Umbilical cord (tissue), 2 donors: Measurements from ENCODE around the gene CALML5. TPM values are rescaled to one million over a fixed set of nuclear protein-coding genes. Genes with fewer than 3 reads are reported as not detected.
"Not testable (repeated sequence)": the region's sequence is repeated elsewhere in the genome, so short reads cannot be mapped to it uniquely, and the experiment has no call there.

ENCODE experiments used
- DNase-seq: peaks from one replicate; pipeline ENCODE4 v3.0.0-alpha.2; 2015; ENCODE audit warnings: low spot score
- total RNA-seq: library from RNA; depleted of rRNA; stranded (reverse); fragments of >200 nt; gene quantifications from one replicate; pipeline ENCODE4 v1.2.3, GENCODE V29; 2014; ENCODE audit warnings: low replicate concordance; ENCODE audit not compliant: insufficient read depth

CALML5 gene
- total RNA-seq, 1 donor from 2014 or later: not detected

DNA sequence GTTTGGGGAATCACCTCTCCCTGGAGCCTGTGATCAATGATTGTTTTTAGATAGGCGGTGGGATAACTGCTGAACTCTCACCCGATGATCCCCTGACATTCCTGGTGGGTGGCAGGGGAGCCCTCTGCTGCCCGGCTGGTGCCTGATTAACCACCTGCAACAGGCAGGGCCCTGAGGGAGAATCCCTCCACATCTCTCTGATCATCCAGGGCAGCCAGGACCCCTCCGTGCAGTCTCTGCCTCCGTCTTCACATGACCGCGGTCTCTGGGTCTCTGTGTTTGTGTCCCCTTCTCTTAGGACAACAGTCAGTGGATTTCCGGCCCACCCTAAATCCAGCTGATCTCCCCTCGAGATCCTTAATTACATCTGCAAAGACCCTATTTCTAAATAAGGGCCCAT is 17.4 kb downstream of the CALML5 start:
- DNase-seq: no peak

DNA sequence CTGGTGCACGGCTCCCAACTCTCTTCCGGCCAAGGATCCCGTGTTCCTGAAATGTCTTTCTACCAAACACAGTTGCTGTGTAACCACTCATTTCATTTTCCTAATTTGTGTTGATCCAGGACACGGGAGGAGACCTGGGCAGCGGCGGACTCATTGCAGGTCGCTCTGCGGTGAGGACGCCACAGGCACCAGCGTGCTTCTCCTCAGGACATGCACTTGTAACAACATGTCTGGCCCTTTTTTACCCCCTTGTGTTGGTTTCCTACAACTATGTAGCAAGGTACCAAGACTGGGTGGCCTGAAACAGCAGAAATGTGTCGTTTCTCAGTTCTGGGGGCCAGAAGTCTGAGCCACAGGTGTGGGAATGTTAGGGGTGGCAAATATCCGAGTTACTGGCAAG is 18.2 kb downstream of the CALML5 start:
- no peak for DNase-seq

DNA sequence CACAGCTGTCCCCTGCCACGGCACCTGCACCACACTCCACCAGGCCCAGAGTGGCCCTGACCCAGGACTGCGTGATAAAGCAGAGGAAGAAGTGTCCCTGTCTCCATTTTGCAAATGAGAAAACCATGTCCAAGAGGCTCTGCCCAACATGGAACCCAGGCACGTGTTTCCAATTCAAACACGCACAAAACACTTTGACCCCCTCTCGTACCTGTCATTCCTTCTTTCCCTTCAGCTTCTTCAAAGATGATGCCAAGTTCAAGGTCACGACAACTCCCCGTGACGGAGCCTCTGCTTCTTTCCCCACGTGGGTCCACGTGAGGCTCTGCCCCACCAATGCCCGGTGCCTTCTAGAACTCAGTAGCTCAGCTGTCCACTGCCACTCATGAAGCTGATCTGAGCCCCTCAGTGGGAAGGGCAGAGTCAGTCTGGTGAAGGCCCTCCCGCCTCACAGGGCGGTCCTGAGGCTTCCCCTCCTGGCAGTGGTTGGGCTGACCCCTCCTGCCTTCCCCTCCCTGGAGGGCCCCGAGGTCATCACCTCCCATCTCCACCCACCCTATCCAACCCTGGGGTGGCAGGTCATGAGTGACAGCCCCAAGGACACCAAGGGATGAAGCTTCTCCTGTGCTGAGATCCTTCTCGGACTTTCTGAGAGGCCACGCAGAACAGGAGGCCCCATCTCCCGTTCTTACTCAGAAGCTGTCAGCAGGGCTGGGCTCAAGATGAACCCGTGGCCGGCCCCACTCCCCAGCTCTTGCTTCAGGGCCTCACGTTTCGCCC is 19.0 kb downstream of the CALML5 start:
- peak; percentile 37 for DNase-seq

DNA sequence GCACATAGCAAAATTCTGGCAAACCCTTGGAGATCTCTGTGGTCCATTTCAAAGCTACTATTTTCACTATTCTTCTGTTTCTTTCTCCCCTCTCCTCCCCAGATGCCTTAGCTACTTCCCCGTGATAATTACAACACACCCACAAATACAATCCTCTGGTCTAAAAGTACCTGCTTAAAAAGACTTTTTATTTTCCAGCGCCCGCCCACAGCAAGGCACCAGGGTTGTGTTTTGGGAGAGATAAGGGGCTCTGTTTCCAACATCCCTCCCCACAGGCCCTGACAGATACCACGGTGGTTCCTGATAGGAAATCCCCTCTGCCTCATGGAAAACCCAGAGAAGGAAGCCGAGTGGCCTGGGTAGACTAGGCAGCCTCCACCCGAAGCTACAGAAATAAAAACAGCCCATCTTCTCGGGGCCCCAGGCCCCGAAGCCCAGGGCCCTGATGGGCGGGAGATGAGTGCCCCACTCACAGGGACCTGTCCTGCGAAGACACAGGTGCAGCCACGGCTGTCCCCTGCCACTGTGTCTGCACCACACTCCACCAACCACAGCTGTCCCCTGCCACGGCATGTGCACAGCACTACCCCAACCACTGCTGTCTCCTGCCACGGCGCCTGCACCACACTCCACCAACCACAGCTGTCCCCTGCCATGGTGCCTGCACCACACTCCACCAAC is 19.7 kb downstream of the CALML5 start:
- DNase-seq: no peak

DNA sequence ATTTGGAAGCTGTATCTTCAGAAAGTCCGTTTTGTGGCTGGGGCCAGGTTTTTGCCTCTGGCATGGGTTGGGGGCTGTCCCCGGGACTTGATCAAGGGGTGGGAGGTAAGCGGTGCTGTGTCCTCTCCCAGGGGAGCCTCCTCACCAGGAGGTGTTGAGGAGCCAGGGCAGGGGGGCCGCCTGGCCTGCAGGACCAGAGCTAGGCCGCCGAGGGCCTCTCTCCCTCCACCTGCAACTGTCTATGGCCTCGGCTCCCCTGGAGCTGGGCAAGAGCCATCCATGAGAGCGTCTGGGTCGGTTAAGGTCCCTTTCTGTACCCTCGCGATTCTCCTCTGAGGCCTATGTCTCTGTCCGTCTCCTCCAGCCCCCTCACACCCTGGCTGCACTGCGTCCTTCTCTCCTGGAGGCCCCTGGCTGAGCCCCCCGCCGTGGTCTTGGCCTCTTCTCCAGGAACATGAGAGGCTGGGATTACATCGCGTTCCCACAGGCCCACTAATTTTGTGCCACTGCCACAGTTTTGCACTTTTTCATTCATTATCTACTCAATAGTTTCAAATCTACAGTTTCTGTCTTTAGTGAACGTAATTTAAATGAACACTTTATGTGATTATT is 20.6 kb downstream of the CALML5 start:
- DNase-seq: no peak

DNA sequence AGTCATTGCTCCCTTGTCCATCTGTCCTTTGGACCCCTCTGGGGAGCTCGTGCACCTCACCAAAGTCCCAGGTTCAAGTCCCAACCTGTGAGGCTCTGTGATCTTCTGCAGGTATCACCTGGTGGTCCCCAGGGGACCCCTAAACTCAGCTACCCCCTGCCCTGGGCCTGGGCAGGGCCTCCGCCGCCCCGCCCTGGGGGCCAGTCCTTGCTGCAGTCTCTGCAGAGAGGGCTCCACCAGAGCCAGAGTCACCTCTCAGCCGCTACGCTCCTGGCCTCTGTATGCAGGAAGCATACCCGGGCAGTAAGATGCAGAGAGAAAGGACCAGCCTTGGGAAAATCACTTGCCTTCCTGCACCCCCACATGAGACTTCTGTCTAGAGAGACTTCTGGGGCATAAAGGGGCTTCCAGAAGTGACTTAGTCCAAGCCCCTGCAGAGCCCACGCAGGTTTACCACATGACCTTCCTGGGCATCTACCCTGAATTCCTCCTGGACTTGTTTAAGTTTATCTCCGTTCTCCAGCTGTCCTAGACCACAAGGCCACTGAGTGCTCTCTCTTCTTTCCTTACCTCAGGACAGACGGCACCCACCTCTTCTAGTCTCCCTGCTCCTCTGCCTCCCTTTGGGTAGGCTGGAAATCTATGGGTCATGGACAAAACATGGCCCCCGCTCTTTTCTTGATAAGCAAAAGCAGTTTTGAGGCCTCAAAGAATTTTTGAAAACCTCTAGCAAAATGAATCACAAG is 21.2 kb downstream of the CALML5 start:
- no peak for DNase-seq

DNA sequence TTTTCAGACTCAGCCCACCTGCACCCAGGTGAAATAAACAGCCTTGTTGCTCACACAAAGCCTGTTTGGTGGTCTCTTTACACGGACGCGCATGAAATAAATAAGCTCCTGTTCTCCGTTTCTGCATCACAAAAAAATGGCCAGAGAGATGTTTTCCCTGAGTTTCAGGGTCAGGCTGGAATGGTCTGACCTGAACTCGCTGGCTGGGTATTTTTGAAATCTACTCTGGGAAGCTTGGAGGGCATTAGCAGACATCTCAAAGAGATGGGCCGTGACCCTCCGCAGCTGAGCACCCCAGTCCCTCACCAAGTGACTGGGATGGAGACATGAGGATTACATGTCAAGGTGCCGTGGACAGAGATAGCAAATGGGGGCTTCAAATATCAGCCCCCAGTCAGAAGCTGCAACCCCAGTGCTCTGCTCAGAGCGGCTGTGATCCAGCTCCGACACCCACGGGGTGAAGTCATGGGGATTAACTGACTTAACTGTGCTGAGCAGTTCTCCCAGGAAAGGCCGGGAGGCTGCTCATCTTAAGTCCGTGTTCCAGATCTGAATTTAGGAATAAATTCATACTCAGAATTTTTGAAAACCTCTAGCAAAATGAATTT is 22.3 kb downstream of the CALML5 start:
- DNase-seq: peak; percentile 87

DNA sequence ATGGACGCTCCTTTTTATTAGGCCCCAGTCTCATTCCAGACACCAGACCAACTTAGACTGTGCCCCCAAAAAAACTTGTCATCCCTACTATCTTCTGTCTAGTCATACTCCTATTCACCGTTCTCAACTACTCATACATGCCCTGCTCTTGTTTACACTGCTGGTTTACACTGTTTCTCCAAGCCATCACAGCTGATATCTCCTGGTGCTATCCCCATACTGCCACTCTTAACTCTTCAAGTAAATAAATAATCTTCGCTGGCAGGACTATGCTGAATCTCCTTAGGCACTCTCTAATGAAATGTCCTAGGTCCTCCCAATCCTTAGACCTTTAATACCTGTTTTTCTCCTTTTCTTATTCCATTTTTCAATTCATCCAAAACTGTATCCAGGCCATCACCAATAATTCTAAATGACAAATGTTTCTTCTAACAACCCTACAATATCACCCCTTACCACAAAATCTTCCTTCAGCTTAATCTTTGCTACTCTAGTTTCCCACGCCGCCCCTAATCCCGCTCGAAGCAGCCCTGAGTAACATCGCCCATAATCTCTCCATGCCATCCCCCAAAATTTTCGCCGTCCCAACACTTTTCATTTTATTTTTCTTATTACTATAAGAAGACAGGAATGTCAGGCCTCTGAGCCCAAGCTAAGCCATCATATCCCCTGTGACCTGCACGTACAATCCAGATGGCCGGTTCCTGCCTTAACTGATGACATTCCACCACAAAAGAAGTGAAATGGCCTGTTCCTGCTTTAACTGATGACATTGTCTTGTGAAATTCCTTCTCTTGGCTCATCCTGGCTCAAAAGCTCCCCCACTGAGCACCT is 23.2 kb downstream of the CALML5 start:
- DNase-seq: not testable (repeated sequence)

DNA sequence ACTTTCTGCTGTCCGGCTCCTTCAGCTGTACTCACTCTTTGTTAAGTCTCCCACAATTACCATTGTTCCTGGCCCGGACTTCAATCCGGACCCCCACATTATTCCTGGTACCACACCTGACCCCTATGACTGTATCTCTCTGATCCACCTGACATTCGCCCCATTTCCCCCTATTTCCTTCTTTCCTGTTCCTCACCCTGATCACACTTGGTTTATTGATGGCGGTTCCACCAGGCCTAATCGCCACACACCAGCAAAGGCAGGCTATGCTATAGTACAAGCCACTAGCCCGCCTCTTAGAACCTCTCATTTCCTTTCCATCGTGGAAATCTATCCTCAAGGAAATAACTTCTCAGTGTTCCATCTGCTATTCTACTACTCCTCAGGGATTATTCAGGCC is 24.3 kb downstream of the CALML5 start:
- DNase-seq: not testable (repeated sequence)

DNA sequence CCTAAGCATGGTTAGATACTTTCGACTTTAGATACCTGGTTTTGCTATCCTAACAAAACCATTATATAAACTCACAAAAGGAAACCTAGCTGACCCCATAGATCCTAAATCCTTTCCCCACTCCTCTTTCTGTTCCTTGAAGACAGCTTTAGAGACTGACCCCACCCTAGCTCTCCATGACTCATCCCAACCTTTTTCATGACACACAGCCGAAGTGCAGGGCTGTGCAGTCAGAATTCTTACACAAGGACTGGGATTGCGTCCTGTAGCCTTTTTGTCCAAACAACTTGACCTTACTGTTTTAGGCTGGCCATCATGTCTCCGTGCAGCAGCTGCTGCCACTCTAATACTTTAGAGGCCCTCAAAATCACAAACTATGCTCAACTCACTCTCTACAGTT is 24.7 kb downstream of the CALML5 start:
- DNase-seq: not testable (repeated sequence)

DNA sequence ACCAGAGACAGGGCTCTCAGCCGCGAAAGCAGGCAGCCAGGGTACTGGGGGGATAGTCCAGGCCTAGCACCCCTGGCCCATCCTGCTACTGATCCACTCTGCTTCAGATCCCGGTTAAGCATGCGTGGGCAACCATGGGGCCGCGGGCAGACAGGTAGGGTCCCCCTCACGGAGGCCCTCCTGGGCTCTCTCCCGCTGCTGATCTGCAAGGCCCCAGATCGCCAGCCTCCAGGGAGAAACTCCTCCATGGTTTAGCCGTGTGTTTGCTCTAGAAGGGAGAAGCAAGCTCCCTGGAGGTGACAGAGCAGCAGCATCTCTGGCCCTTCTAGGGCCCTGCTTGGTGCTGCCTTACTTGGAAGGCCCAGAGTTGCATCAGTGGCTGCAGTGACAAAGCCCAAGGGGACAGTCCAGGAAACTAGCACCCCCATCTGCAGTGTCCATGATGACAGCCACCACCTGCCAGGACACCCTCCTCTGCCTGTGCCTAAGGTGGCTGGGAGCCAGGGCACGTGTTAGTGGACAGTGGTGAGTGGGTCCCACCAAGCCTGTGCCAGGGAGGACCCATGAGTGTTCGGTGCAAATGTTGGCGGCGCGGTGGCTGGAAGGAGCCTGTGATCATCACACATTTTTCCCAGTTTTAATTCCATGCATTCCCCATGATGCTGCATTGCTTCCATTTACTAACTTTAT is 29.2 kb downstream of the CALML5 start:
- no peak for DNase-seq

DNA sequence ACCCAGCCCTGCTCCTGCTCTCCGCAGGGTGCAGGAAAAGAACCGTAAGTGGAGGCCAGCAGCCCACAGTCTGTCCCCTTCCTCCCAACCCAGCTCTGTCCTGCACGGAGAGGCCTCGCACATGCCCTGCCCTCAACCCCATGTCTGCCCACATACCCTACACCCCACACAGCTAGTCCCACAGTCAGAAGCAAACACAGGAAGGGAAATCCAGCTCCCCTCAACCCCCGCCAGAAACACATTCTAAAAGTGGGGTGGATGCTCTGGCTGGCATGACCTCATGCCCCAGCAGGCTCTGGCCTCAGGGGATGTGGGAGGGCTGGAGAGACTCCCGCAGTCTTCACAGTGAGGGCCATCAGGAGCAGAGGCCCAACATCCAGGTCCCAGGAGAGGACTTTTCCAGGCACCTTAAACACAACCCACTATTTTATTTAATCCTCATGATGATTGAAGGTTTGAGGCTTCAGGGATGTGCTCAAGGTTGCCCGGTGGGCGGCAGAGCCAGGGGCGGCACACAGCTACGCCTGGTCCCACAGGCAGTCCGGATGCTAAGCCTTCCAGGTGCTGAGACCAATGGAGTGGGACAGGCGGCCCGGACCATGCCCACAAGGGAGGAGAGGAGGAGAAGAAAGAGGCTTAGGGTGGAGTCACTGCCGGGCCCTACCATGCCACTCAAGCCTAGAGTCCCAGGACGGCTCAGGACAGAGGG is 29.9 kb downstream of the CALML5 start:
- DNase-seq: no peak

DNA sequence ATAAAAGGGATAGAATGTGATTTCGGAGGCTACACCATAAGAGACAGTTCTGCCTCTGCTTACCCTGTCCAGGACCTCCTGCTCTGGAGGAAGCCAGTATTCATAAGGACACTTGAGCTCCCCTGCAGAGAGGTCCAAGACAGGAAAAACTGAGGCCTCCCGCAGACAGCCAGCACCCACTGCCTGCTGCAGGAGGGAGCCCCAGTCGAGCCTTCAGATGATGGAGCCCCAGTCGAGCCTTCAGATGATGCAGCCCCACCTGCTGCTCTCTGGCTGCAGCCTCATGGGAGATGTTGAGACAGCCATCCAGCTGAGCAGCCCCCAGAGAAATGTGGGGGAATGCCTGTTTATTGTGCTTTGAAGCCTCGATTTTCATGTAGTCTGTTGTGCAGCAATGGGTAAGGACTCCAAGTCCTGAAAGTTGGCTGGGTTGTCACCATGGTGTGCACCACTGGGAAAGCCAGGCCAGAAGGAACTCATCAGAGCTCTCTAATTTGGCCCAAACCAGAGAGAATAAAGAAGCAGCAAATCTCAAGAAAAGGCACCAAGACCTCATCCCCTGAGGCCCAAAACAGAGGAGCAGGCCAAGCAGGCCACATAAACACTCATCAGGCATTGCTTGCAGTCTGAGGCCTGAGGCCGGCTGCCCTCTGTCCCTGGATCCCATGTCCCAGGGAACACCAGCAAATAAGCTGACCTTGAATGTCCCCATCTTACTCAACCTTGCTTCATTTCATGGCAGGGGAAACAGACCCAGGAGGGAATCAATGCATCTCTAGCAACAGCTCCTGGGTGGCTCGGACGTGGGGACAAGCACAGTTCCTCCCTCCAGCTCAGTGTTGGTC is 30.9 kb downstream of the CALML5 start:
- DNase-seq: no peak

DNA sequence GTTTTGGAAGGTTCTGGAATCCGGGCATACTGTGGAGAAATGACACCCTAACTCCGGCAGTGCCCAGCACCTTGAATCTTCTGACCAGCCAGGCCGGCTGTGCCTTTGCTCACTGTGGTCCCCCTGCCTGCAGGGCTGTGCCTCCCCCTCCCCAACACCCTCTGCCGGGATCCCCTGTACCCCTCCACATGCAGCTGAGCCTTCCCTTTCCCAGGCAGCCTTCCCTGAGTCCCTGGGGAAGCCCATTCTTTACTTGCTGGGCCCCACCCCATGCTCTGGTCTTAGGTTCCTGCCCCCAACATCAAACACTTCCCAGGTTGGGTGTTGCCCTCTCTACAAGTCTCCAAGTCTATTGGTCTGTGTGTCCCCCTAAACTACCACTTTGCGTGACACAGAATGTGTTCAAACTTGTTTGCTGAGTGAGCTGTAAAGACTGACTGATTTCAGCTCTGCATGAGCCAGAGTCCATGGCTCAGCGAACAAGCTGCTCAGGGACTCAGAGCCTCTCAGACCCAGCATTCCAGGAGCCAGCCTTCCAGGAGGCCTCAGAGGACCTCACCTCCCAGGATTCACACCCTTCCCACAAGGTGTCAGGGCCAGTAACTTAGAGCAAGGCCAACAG is 31.6 kb downstream of the CALML5 start:
- peak; percentile 42 for DNase-seq

DNA sequence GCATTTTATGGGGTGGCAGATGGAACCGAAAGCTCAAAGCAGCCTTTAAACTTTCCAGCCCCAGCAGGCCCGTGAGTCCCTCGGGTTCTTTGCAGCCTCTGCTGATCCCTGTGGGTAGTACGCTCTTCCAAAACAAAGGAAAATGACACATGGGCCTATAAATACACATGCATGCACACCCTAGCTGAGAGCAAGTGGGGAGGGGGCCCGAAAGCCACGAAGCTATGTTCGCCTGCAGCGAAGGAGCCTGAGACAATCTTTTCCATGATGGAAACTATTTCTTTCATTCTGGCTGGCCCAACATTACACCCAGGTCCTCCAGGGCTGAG is 32.2 kb downstream of the CALML5 start:
- no peak for DNase-seq

DNA sequence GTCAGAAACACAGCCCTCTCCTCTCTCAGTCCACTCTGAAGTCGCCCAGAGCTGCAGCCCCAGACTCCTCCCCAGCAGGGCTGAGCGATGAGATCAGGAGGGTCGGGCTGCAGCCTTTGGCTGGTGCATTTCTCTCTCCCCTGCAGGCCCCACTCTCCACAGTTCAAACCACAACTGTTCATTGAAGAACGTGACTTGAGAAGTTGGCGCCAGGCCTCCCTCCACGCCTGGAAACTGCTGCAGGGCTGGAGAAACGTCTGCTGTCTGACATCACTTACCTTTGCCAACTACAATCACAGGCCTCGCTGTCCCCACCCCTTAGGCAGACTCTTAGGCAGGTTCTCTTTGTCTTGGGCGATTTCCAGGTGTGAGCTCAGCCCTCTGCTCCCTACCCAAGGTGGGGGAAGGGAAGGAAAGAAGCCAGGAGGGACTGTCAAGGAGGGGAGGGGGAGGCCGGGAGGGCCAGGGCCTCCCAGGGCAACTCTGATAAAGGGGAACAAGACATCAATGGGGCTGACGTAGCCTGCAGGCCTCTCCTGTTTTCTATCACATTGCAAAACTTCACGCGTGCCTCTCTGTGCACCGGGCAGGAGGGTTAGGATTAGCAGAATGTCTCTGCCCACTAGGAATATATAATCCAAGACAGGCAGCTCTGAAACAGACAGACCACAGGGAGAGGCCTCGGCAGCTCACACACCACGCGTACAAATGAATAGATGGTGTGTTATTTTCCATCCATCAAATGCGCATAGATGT is 32.7 kb downstream of the CALML5 start:
- peak; percentile 98 for DNase-seq

DNA sequence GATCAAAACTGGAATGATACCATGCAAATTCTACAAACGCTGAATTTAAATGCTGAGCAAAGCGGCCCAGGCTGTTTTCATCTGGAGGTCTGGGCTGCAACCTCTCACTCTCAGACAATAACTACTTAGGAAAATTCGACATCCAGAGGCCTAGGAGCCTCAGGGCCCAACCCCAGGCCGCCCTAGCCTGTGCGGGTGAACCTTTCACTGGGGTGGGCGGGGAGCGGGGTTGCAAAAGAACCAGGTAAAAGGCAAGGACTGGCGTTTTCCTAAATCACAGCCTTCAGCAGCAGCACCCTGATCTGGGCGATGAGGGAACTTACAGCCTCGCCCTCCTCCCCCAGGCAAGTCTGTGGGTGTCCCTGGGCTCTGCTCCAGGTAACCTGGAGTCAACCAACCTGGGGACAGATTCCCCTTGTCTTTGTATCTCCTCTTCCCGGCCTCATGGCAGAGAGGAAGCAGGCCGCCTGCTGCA is 33.4 kb downstream of the CALML5 start:
- DNase-seq: peak; percentile 39
